MCF 10A (cell line): ENCODE data around the gene TBX5. TPM values are rescaled to one million over a fixed set of nuclear protein-coding genes. Genes with fewer than 3 reads are reported as not detected.
A peak's percentile ranks its signal among the peaks of the same experiment; 100 is the strongest.
"Not testable (repeated sequence)": the region's sequence is repeated elsewhere in the genome, so short reads cannot be mapped to it uniquely, and the experiment has no call there.

Experiments
- BruUV-seq: library from RNA; stranded (reverse); fragments of 400-500 nt; replicated peaks from 2 replicates; lab custom pipeline; 2021; lab: Mats Ljungman, UMichigan
- CTCF ChIA-PET: fragments of 300-600 bp; sonication (Branson Sonifier 250); formaldehyde crosslinking; extraction: SDS; loops from one replicate; lab custom pipeline; 2021; ENCODE audit warnings: antibody characterized with exemption, inconsistent platforms; lab: Yijun Ruan, JAX
- POLR2A ChIA-PET: fragments of 300-600, 350-650 bp; sonication (Branson Sonifier 250); formaldehyde crosslinking; extraction: SDS; loops from one replicate; lab custom pipeline; 2020; ENCODE audit warnings: antibody characterized with exemption, inconsistent platforms; lab: Yijun Ruan, JAX
- DNase-seq: peaks from one replicate; pipeline ENCODE4 v3.0.0-alpha.2; 2018; ENCODE audit not compliant: unreplicated experiment
- H3K27ac Mint-ChIP-seq: one replicate; pipeline ENCODE4 v1.8.0; 2022; ENCODE audit warnings: mild to moderate bottlenecking, low read depth, mixed read lengths; ENCODE audit not compliant: unreplicated experiment
- H3K27me3 Mint-ChIP-seq: one replicate; pipeline ENCODE4 v1.8.0; 2022; ENCODE audit warnings: mixed read lengths; ENCODE audit not compliant: insufficient read depth, unreplicated experiment
- H3K36me3 Mint-ChIP-seq: one replicate; pipeline ENCODE4 v1.8.0; 2022; ENCODE audit warnings: mild to moderate bottlenecking, moderate library complexity, mixed read lengths; ENCODE audit not compliant: insufficient read depth, unreplicated experiment
- H3K4me1 Mint-ChIP-seq: one replicate; pipeline ENCODE4 v1.8.0; 2022; ENCODE audit warnings: mixed read lengths; ENCODE audit not compliant: insufficient read depth, unreplicated experiment
- H3K4me3 Mint-ChIP-seq: one replicate; pipeline ENCODE4 v1.8.0; 2022; ENCODE audit warnings: mild to moderate bottlenecking, moderate library complexity, mixed read lengths; ENCODE audit not compliant: unreplicated experiment
- H3K9me3 Mint-ChIP-seq: one replicate; pipeline ENCODE4 v1.8.0; 2022; ENCODE audit warnings: mixed read lengths; ENCODE audit not compliant: unreplicated experiment
- intact Hi-C: fragments of 100-400 bp; cut with micrococcal nuclease; formaldehyde crosslinking; loops from 2 replicates; pipeline ENCODE4 v1.14.1; 2022
- total RNA-seq: library from RNA; stranded (reverse); gene quantifications from 2 replicates; pipeline ENCODE4 v1.2.3, GENCODE V29; 2022
- TF ChIP-seq, protein P1 (sequence below): fragments of 200-600 bp; IDR thresholded peaks from one replicate; pipeline ENCODE4 v1.8.0; 2022; ENCODE audit warnings: antibody characterized with exemption, mild to moderate bottlenecking; ENCODE audit not compliant: unreplicated experiment

Gene TBX5
- total RNA-seq, 1 experiment from 2014 or later = not detected

DNA sequence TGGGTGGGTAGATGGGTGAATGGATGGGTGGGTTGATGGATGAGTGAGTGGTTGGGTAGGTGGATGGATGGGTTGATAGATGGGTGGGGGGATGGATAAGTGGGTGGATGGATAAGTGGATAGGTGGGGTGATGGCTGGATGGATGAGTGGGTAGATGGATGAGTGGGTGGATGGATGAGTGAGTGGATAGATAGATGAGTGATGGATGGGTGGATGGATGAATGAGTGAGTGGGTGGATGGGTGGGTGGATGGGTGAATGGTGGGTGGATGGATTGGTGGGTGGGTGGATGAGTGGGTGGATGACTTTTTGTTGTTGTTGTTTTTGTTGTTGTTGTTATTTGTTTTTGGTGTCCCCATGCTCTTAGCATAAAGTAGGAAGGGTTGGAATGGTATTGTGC lies 45.5 kb downstream of the TBX5 start:
- Mint-ChIP-seq H3K4me3 (no peak overlapping the region), H3K36me3 (no peaks in the 10 kb centered on the region)
- TF ChIP-seq, protein P1, sequence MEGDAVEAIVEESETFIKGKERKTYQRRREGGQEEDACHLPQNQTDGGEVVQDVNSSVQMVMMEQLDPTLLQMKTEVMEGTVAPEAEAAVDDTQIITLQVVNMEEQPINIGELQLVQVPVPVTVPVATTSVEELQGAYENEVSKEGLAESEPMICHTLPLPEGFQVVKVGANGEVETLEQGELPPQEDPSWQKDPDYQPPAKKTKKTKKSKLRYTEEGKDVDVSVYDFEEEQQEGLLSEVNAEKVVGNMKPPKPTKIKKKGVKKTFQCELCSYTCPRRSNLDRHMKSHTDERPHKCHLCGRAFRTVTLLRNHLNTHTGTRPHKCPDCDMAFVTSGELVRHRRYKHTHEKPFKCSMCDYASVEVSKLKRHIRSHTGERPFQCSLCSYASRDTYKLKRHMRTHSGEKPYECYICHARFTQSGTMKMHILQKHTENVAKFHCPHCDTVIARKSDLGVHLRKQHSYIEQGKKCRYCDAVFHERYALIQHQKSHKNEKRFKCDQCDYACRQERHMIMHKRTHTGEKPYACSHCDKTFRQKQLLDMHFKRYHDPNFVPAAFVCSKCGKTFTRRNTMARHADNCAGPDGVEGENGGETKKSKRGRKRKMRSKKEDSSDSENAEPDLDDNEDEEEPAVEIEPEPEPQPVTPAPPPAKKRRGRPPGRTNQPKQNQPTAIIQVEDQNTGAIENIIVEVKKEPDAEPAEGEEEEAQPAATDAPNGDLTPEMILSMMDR = no peak

GRCh38 chr12:114355389-114356088 lies 50.4 kb downstream of the TBX5 start:
- Mint-ChIP-seq H3K4me3 (no peak overlapping the region), H3K27ac (no peak overlapping the region), H3K27me3 (peaks cover 22% of the 10 kb centered on the region), H3K36me3 (no peaks in the 10 kb centered on the region), H3K9me3 (peaks cover 15% of the 10 kb centered on the region), H3K4me1 (no peaks in the 10 kb centered on the region)
- ChIA-PET CTCF (interaction anchor here (0.5 to 0.8 kb wide), 3 partner anchors 70 to 721 kb away, joined by 3 to 5 read pairs (median 3); no protein-coding TSS in a partner anchor), POLR2A (no interaction called here)
- TF ChIP-seq, protein P1 = no peak
- intact Hi-C loops = no loop called here
- BruUV-seq = no TSS peak
- peak; percentile 3 for DNase-seq

More for the DNA sequence above, 45.5 kb downstream of the TBX5 start:
- intact Hi-C loops = no loop called here
- ChIA-PET CTCF (no interaction called here), POLR2A (no interaction called here)
- H3K27ac Mint-ChIP-seq = no peak overlapping the region
- H3K9me3 Mint-ChIP-seq = peaks cover 16% of the 10 kb centered on the region
- no peak for DNase-seq
- H3K27me3 Mint-ChIP-seq = peaks cover 10% of the 10 kb centered on the region
- no TSS peak for BruUV-seq
- no peaks in the 10 kb centered on the region for H3K4me1 Mint-ChIP-seq

GRCh38 chr12:114349239-114349638 lies 56.7 kb downstream of the TBX5 start:
- H3K4me1 Mint-ChIP-seq, H3K36me3 Mint-ChIP-seq, H3K4me3 Mint-ChIP-seq, BruUV-seq, POLR2A ChIA-PET, H3K9me3 Mint-ChIP-seq, H3K27ac Mint-ChIP-seq, CTCF ChIA-PET, DNase-seq, intact Hi-C loops: not testable (repeated sequence)
- peaks cover 10% of the 10 kb centered on the region for H3K27me3 Mint-ChIP-seq

DNA sequence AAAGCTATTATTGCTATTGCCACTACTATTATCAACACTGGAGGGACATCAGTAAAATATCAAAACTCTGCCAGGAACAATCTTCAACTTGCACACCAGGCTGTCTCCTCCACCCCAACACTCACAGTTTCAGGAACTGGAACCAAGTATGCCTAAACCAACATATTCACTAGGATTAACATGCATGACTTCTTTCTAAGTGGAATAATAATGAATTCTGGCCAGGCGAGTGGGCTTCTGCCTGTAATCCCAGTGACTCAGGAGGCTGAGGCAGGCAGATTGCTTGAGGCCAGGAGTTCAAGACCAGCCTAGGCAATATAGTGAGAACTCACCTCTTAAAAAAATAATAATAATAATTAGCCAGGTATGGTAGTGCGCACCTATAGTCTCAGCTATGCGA lies 58.1 kb downstream of the TBX5 start:
- BruUV-seq = no TSS peak

More for the DNA sequence above, 58.1 kb downstream of the TBX5 start:
- Mint-ChIP-seq H3K4me3 (no peak overlapping the region), H3K36me3 (no peaks in the 10 kb centered on the region), H3K27me3 (no peaks in the 10 kb centered on the region), H3K27ac (no peak overlapping the region), H3K4me1 (no peaks in the 10 kb centered on the region), H3K9me3 (peaks cover 10% of the 10 kb centered on the region)
- POLR2A ChIA-PET = interaction anchor here (0.5 kb wide), 1 partner anchor 87 kb away, joined by 3 read pairs; no protein-coding TSS in a partner anchor
- TF ChIP-seq, protein P1 = no peak
- no peak for DNase-seq
- intact Hi-C loops = no loop called here
- CTCF ChIA-PET = no interaction called here
